C4-2B (cell line): ENCODE data around the gene DSCAM.

Experiments used
- ZFX ChIP-seq: fragments of 450-650 bp; IDR thresholded peaks from 2 replicates; pipeline ENCODE4 v1.6.1; 2017
- TF ChIP-seq, protein P1 (sequence below): fragments of 450-650 bp; conservative IDR thresholded peaks from 2 replicates; pipeline ENCODE4 v1.5.1; 2017; ENCODE audit warnings: mild to moderate bottlenecking

DNA sequence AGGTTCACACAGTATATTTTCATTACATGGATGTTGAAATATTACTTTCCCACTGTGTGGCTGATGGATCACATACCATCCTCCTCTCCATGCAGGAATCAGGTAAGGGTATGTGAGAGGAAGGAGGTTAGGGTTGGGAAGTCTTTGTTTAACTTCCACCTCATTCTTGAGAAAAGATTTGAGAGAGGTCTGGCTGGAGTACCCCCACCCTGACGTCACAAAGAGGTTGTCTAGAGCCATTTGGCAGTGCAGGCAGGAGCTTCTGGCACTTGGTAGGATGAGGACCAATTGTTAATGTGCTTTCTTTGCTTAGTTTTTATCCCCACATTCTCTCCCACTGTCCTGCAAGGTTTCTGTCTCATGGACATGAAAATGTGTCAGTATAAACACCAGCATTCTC lies 356.6 kb downstream of the DSCAM start:
- TF ChIP-seq, protein P1, sequence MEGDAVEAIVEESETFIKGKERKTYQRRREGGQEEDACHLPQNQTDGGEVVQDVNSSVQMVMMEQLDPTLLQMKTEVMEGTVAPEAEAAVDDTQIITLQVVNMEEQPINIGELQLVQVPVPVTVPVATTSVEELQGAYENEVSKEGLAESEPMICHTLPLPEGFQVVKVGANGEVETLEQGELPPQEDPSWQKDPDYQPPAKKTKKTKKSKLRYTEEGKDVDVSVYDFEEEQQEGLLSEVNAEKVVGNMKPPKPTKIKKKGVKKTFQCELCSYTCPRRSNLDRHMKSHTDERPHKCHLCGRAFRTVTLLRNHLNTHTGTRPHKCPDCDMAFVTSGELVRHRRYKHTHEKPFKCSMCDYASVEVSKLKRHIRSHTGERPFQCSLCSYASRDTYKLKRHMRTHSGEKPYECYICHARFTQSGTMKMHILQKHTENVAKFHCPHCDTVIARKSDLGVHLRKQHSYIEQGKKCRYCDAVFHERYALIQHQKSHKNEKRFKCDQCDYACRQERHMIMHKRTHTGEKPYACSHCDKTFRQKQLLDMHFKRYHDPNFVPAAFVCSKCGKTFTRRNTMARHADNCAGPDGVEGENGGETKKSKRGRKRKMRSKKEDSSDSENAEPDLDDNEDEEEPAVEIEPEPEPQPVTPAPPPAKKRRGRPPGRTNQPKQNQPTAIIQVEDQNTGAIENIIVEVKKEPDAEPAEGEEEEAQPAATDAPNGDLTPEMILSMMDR, result no peak
- TF ChIP-seq ZFX, result no peak
